HuH-7.5 (cell line): ENCODE measurements around the gene ZNF765.
A peak's percentile ranks its signal among the peaks of the same experiment; 100 is the strongest.
"Not testable (repeated sequence)": the region's sequence is repeated elsewhere in the genome, so short reads cannot be mapped to it uniquely, and the experiment has no call there.

Experiments
- DNase-seq: peaks from one replicate; pipeline ENCODE4 v3.0.0; 2011; ENCODE audit warnings: low spot score

ZNF765 gene

GRCh38 chr19:53394974-53395839, at the start of gene ZNF765:
TSS of gene ZNF765 (plus strand) at chr19:53395149. CDS start at chr19:53398016, 2,867 bp downstream.
- peak; percentile 78 for DNase-seq

DNA sequence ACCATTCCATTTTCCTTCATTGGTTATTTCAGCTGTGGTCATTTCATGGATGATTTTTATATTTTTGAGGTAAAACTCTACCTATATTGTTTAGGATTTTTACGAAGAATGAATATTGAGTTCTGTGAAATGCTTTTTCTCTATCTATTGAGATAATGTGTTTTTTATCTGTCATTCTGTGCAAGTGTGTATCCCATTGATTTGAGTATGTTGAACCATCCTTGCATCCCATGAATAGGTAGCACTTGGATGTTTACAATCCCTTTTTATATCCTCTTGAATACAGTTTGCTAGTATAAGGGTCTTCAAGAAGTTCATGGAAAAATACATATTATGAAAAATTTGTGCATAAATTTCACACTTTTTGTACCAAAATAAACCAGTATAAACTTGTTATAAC, 39.2 kb upstream of the ZNF765 start:
- DNase-seq: no peak

DNA sequence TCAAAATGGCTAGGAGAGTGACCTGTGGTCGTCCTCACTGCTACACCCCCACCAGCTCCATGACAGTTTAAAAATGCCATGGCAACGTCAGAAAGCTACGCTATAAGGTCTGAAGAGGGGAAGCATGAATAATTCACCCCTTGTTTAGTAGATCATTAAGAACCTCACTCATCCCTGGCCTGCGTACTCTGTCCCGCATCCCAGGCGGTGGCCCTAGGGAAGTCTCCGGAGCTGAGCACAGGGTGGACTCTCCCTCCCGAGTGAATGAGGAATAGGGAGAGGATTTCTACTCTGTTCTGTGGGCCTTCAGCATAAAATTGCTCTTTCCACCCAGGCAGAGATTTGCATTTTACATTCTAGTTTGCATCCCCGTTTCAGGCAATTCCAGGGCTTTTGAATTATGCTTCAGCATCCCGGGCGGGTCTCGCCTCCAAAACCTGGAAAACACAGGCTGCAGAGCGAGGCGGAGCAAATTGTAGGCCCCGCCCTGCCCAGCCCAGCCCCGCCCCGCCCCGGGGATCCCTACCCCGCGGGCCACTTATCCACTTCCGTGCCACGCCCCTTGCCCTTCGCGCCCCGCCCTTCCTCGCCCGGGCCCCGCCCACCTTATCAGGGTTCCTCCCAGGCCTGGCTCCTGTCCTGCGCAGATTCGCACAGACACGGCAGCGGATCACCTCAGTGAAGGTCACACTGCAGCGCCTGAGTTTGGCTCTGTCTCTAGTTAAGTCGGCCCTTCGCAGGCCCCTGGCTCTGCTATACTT, 36.9 kb upstream of the ZNF765 start:
- DNase-seq: no peak

GRCh38 chr19:53360056-53360455, 34.9 kb upstream of the ZNF765 start:
- DNase-seq: not testable (repeated sequence)

DNA sequence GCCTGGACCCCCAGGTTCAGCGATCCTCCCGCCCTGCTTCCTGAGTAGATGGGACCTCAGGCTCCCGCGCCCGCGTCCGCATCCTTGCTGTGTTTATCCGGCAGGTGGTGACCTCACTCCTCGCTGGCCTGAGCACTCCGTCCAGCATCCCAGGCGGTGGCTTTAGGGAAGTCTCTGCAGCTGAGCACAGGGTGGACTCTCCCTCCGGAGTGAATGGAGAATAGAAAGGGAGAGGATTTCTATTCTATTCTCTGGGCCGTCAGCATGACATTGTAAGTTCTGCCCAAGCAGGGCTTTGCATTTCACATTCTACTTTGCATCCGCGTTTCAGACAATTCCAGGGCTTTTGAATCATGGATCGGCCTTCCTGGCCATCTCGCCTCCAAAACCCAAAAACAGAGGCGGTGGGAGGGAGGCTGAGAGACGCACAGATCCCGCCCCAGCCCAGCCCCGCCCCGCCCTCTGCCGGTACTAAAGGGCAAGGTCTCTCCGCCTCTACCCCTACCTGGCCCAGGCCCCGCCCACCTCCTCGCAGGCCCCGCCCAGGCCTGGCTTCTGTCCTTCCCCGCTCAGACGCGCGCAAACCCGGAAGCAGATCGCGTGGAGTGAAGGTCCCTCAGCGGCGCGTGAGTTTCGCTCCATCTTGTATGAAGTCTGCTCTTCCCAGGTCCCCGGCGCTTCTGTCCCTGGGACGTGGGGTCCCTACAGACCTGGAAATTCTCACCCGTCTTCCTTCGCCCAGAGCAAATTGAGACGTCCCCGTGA, 29.6 kb upstream of the ZNF765 start, which contains the start of gene ZNF525:
Gene ZNF525, plus strand, starts transcription at position 572 of the 765 bp plus-strand sequence. CDS start 6,577 bp downstream, outside the sequence.
- DNase-seq: peak; percentile 74

DNA sequence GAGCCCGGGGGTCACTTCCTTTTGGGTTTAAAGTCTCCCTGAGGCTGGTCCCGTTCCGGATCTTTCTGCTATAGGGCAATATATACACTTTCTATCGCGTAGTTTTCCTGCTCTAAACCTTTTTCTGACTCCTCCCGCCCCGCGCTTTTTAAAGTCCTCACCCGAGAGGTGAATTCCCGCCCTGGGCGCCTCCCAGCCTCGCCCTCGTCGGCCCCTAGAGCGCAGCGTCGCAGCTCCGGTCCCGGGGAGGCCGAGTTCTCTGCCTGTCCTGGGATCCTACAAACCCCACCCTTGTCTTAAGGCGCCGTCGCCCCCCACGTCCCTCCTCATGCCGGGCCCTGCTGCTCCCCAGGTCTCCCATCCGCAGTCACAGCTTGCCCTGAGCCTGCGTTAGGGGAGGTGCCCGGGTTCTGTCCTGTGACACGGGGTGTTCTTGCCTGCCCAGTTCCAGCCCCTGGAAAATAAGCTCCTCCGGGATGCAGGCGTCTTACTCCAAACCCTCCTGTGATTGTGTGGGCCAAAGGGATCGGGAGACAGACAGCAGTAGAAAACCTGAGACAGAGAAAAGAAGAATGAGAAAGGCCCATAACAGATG, 29.0 kb upstream of the ZNF765 start:
- DNase-seq: no peak

- no peak for DNase-seq
Measured at GRCh38 chr19:53372196-53372595, 22.8 kb upstream of the ZNF765 start.

- DNase-seq: no peak
Measured at GRCh38 chr19:53374288-53374687, 20.7 kb upstream of the ZNF765 start.

DNA sequence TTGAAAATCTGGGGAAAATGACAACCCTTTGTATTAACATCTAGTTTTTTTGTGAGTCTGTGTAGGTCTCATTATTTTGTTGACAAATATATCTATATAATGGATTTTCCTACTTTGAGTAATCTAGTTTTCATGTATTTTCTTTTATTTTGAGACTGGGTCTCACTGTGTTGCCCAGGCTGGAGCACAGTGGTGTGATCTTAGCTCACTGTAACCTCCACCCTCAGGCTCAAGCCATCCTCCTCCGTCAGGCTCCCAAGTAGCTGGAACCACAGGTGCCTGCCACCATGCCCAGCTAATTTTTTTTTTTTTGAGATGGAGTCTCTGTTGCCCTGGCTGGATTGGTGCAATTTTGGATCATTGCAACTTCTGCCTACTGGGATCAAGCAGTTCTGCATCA, 20.2 kb upstream of the ZNF765 start:
- no peak for DNase-seq

- DNase-seq: no peak
Measured at GRCh38 chr19:53381376-53381775, 13.6 kb upstream of the ZNF765 start.

DNA sequence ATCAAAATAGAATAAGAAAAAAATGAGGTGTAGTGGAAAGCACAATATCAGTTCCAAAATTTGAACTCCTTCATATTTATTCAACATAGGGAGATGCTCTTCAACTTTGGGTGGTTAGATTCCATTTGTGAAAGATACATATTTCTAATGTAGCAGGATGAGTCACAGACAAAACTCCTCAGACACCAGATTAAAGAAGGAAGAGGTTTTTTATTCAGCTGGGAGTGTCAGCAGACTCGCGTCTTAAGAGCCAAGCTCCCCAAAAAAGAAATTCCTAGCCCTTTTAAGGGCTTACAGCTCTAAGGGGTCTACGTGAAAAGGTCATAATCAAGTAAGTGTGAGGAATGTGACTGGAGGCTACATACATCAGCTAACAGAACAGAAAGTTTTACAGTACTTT, 6.8 kb upstream of the ZNF765 start:
- DNase-seq: no peak

DNA sequence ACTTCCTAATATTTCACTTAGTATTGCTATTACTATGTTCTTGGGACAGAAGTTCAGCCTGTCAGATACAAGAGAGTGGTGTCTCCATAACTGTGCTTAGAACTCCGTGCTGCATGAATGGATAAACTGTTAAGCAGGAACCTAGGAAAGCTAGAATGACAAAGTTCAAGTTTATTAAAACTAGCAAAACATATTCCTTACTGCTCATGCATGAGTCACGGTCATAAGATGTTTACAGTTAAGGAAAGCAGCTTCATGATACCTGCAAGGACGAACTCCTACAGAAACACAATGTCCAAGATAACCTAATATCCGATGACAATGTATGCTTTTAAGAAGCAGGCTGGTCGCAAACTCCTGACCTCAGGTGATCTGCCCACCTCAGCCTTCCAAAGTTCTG, 6.0 kb upstream of the ZNF765 start:
- no peak for DNase-seq

DNA sequence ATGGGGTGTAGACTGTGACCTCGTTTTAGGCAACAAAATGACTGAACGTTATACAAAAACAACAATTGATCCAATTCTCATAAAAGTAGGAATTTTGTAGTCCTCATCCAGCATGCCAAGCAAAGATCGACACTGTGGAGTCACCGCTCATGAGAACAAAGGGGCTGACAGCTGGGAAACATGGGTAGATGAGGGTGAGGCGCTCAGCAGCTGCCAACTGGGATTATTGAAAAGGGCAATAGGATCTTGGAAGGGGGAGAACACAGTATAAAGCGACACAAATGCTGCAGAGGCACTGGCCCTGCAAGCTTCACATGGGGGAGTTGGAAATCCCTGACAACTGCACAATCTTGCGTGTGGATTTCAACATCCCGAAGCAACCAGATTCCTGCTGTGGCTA, 5.4 kb upstream of the ZNF765 start:
- no peak for DNase-seq

DNA sequence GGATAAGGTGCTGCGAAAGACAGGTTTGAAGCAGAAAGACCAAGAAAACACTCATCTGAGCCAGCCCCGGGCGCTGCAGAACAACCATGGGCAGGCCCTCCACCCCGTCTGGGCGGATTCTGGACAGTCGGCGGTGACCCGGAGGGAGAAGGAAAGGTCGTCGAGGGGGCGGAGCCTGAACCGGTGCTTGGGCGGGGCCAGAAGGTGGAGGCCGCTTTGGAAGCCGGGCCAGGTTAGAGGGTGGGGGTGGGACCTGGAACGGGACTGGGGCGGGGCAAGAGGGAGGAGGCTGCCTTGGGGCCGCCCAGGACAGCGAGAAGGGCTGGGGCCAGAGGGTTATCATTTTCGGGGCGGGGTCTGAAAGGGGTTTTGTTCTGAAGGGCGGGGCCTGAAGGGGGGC, 5.0 kb upstream of the ZNF765 start:
- no peak for DNase-seq

DNA sequence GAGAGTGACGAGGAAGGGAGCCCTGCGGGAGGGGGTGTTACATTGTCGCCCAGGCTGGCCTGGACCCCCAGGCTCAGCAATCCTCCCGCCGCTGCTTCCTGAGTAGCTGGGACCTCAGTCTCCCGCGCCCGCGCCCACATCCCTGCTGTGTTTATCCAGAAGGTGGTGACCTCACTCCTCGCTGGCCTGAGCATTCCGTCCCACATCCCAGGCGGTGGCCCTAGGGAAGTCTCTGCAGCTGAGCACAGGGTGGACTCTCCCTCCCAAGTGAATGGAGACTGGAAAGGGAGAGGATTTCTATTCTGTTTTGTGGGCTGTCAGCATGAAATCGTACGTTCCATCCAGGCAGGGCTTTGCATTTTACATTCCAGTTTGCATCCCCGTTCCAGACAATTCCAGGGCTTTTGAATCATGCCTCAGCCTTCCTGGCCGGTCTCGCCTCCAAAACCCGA, 401 bp upstream of the ZNF765 start:
- peak; percentile 31 for DNase-seq

DNA sequence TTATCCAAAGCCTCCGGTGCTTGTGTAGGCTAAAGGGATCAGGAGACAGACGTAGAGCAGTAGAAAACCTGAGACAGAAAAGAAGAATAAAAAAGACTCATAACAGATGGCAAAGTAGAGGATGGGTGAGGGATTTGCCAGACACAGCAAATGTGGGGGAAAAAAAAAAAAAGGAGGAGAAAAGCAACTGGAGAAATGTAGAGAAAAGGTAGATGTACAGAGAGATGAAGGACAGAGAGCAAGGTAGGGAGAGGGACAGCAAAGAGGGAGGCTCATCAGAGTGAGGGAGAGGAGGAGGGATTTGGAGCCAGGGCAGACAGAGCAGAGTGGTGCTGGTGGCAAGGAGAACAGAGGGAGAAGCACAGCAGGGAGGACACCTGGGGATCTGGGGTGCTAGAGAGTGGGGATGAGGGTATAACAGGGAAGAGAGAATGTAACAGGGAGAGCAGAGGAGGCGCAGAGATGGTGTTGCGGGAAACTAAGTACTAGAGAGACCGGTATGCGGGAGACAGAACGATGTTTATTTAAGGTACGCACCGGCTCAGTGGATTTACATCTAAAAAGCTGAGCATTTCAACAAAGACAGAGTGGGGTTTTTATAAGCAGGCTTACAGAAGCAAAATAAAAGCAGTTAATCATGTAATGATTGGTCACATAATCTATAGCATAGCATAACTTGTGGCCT, 1.0 kb downstream of the ZNF765 start:
- not testable (repeated sequence) for DNase-seq

- DNase-seq: no peak
Measured at GRCh38 chr19:53396525-53396868, 1.5 kb downstream of the ZNF765 start.

GRCh38 chr19:53397918-53398317, 3.0 kb downstream of the ZNF765 start:
- DNase-seq: not testable (repeated sequence)

GRCh38 chr19:53409505-53410204, 14.7 kb downstream of the ZNF765 start:
- DNase-seq: no peak

- DNase-seq: not testable (repeated sequence)
Measured at GRCh38 chr19:53420520-53421315, 25.8 kb downstream of the ZNF765 start.
